Activated CD4-positive, alpha-beta memory T cell treated with anti-CD3 and anti-CD28 coated beads for 36 hours (primary cell): ENCODE measurements around the gene SLC5A5. TPM values are rescaled to one million over a fixed set of nuclear protein-coding genes. Genes with fewer than 3 reads are reported as not detected.

ENCODE experiments used
- total RNA-seq, 2 experiments: library from RNA; stranded (reverse); gene quantifications; one replicate each; pipeline ENCODE4 v1.2.3, GENCODE V29; 2021

Gene SLC5A5
- total RNA-seq, 2 experiments from 2014 or later, result 0.87 to 1.0 TPM

Other genes starting within 250 kb of the SLC5A5 start
- under 1 TPM; 0.02 TPM for gene UNC13A, start 183.6 kb upstream of the SLC5A5 start, total RNA-seq
- gene MAP1S, start 152.5 kb upstream of the SLC5A5 start, total RNA-seq, result 10 to 100 TPM; 63.0 to 71.2 TPM
- gene FCHO1, start 120.5 kb upstream of the SLC5A5 start, total RNA-seq, result 10 to 100 TPM; 54.3 to 54.5 TPM
- under 1 TPM; 0.26 to 0.34 TPM for gene B3GNT3, start 76.8 kb upstream of the SLC5A5 start, total RNA-seq
- 1 to 10 TPM; 6.8 to 8.3 TPM for gene INSL3, start 50.4 kb upstream of the SLC5A5 start, total RNA-seq
- gene JAK3, start 24.0 kb upstream of the SLC5A5 start, total RNA-seq, result 100 to 1,000 TPM; 200 to 217 TPM
- 1,000 to 10,000 TPM; 3,104 to 3,138 TPM for gene RPL18A, start 12.0 kb upstream of the SLC5A5 start, total RNA-seq
- 100 to 1,000 TPM; 101 to 105 TPM for gene CCDC124, start 61.1 kb downstream of the SLC5A5 start, total RNA-seq
- under 1 TPM in 1 of 2 experiments, not detected in 1; 0.24 TPM for gene KCNN1, start 95.2 kb downstream of the SLC5A5 start, total RNA-seq
- gene ARRDC2, start 136.2 kb downstream of the SLC5A5 start, total RNA-seq, result 10 to 100 TPM; 28.2 to 28.6 TPM
- gene IL12RB1, start 215.0 kb downstream of the SLC5A5 start, total RNA-seq, result 10 to 100 TPM; 22.6 to 23.3 TPM
- gene MAST3, start 225.8 kb downstream of the SLC5A5 start, total RNA-seq, result 10 to 100 TPM; 22.5 to 23.8 TPM